ENCODE results near the gene CNPY3. TPM values are rescaled to one million over a fixed set of nuclear protein-coding genes. Genes with fewer than 3 reads are reported as not detected.
"Not testable (repeated sequence)": the region's sequence is repeated elsewhere in the genome, so short reads cannot be mapped to it uniquely, and the experiment has no call there.

Gene CNPY3
- polyA plus RNA-seq (ENCODE audit: insufficient read length in 4 of 4): 10 to 100 TPM; 59.5 to 71.6 (median 62.2) TPM

DNA sequence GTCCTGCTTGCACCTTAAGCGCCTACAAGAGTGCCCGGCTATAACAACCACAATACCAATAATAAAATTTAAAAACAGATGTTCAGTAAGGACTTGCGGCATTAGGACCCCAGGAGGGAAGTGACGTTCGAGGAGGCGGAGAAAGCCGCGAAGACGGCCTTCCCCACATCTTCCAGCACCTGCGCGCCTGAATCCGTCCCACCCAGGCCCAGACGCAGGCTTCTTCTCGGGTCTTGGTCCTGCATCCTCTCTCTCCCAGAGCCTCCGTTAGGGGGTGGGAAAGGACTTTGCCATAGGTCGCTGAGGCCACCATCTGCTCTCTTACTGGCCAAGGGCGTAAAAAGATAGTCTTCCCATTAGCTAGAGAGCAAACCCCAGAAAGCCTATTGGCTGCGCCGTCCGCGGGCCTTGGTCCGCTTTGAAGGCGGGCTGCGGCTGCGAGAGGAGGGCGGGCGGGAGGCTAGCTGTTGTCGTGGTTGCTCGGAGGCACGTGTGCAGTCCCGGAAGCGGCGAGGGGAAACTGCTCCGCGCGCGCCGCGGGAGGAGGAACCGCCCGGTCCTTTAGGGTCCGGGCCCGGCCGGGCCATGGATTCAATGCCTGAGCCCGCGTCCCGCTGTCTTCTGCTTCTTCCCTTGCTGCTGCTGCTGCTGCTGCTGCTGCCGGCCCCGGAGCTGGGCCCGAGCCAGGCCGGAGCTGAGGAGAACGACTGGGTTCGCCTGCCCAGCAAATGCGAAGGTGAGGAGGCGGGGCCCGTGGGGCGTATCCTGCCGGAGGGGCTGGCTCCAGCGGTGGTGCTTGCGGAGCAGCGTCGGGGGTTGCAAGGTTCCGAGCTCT is at the start of gene CNPY3:
Gene CNPY3 (plus strand): TSS at position 495 of the 835 bp plus-strand sequence. CDS start 91 bp downstream, at position 586.
- peak; percentile 88 to 93 (median 90) for DNase-seq (ENCODE audit: low read depth in 4 of 4, low spot score in 2 of 4)

GRCh38 chr6:42880240-42880817 is 49.0 kb upstream of the CNPY3 start:
- DNase-seq (ENCODE audit: low read depth in 4 of 4, low spot score in 2 of 4): not testable (repeated sequence)

DNA sequence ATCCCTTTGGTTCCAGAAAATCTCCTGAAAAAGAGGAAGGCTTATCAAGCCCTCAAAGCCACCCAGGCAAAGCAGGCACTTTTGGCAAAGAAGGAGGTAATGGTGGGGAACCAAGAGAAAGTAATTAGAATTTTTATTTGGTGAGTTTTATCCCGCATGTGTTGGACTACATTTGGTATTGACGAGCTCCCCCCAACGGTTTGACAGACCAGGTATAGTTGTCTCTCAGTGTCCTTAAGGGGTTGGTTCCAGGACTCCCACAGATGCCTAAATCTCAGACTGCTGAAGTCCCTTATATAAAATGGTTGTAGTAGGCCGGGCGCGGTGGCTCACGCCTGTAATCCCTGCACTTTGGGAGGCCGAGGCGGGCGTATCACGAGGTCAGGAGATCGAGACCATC is 48.4 kb upstream of the CNPY3 start:
- not testable (repeated sequence) for DNase-seq (ENCODE audit: low read depth in 4 of 4, low spot score in 2 of 4)

- no peak for DNase-seq (ENCODE audit: low read depth in 4 of 4, low spot score in 2 of 4)
These were observed 43.6 kb upstream of the CNPY3 start for GRCh38 chr6:42885702-42886101.

- not testable (repeated sequence) for DNase-seq (ENCODE audit: low read depth in 4 of 4, low spot score in 2 of 4)
These were observed 41.1 kb upstream of the CNPY3 start for GRCh38 chr6:42888201-42888600.

- DNase-seq (ENCODE audit: low read depth in 4 of 4, low spot score in 2 of 4): no peak
These were observed 39.5 kb upstream of the CNPY3 start for GRCh38 chr6:42889815-42890214.

DNA sequence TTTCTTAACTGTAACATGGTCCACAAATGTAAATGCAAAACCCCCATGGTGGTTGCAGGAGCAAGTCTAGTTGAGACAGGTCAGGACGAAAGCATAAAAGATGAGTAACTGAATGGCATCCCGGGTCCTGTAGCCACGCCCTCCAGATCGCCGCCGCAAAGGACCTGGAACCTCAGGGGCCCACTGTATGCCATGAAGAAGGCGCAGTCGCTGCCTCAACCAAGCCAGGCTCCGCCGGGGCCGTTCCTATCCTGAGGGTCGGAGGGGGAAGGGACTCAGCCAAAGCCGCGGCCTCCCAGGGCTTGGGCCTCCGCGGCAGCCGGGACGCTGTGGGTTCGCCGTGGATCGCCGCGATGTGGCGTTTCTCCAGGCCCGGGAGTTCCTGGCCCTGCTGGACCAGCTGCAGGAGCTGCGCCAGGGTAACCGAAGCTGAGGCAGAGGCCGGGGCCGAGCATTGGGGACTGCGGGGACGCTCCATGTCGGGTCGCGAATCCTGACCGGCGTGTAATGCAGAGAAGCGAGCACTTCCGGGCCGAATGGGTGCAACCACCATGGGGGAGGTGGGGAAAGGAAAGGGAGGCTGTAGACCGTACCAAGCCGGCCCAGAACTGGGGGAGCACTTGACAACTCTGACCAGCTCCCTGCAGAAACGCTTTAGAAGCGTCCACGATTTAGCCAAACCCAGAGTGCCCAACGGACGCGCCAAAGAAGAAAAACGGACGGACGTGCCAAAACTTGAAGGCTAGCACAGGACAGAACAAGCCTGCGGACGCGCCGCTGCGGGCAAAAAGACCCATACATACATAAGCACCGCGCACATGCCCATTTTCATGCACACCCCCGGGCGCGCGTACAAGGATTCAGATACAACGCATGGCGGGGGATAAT is 38.7 kb upstream of the CNPY3 start:
- DNase-seq (ENCODE audit: low read depth in 4 of 4, low spot score in 2 of 4): peak in 2 of 4 donors; percentile 90 to 92

GRCh38 chr6:42891199-42891722 is 38.0 kb upstream of the CNPY3 start:
- no peak for DNase-seq (ENCODE audit: low read depth in 4 of 4, low spot score in 2 of 4)

DNA sequence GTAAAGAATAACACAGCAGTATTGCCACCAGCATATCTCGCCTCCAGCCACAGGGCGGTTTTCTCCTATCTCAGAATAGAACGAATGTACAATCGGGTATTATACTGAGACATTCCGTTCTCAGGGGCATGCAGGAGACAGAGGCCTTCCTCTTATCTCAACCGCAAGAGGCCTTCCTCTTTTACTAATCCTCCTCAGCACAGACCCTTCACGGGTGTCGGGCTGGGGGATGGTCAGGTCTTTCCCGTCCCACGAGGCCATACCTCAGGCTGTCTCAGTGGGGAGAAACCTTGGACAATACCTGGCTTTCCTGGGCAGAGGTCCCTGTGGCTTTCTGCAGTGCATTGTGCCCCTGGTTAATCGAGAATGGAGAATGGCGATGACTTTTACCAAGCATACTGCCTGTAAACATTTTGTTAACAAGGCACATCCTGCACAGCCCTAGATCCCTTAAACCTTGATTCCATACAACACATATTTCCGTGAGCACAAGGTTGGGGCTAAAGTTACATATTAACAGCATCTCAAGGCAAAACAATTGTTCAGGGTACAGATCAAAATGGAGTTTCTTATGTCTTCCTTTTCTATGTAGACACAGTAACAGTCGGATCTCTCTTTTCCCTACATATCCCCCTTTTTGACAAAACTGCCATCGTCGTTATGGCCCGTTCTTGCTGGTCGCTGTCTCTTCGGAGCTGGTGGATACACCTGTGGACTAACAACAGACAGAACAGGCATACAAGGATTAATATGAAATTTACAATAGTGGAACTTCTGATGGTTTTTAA is 35.0 kb upstream of the CNPY3 start:
- not testable (repeated sequence) for DNase-seq (ENCODE audit: low read depth in 4 of 4, low spot score in 2 of 4)

- DNase-seq (ENCODE audit: low read depth in 4 of 4, low spot score in 2 of 4): no peak
These were observed 33.0 kb upstream of the CNPY3 start for GRCh38 chr6:42896178-42896719.

- no peak for DNase-seq (ENCODE audit: low read depth in 4 of 4, low spot score in 2 of 4)
These were observed 30.4 kb upstream of the CNPY3 start for GRCh38 chr6:42898891-42899361.

DNA sequence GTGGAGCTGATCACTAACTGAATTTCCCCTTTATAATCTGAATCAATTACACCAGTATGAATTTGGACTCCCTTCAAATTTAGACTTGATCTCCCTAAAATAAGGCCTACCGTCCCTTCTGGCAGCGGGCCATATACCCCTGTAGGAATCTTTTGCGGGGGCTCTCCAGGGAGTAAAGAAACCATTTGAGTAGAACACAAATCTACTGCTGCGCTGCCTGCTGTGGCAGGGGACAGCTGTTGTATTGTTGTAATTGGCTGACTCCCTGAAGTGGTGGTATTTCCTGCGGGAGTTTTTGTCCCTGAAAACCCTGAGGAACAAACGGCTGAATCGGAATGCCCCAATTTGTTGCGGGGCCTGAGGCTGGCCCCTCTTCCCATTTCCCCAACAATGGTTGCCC is 29.4 kb upstream of the CNPY3 start:
- no peak for DNase-seq (ENCODE audit: low read depth in 4 of 4, low spot score in 2 of 4)

GRCh38 chr6:42901538-42901957 is 27.7 kb upstream of the CNPY3 start:
- peak in 1 of 4 donors; percentile 78 for DNase-seq (ENCODE audit: low read depth in 4 of 4, low spot score in 2 of 4)

- DNase-seq (ENCODE audit: low read depth in 4 of 4, low spot score in 2 of 4): not testable (repeated sequence)
These were observed 26.6 kb upstream of the CNPY3 start for GRCh38 chr6:42902429-42903263.

GRCh38 chr6:42904467-42904866 is 24.8 kb upstream of the CNPY3 start:
- DNase-seq (ENCODE audit: low read depth in 4 of 4, low spot score in 2 of 4): no peak

DNA sequence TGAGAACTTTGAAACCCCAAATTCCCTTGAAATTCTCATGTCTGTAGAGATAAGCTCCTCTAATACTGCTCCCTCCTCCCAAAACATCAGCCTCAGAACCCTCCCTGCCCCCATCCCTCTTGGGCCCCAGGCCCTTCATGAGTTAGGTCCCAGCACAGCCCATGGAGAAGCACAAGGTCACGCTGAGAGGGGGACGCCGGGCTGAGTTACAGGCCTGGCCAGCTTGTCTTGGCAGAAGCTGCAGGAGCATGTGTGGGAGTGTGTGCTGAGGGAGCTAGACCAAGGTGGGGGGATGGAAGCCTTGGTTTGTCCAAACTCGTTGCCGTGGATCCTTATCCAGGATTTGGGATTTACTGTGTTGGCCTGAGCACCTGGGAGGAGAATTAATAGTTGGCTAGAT is 21.9 kb upstream of the CNPY3 start:
- DNase-seq (ENCODE audit: low read depth in 4 of 4, low spot score in 2 of 4): no peak

GRCh38 chr6:42909835-42910234 is 19.4 kb upstream of the CNPY3 start:
- DNase-seq (ENCODE audit: low read depth in 4 of 4, low spot score in 2 of 4): no peak

DNA sequence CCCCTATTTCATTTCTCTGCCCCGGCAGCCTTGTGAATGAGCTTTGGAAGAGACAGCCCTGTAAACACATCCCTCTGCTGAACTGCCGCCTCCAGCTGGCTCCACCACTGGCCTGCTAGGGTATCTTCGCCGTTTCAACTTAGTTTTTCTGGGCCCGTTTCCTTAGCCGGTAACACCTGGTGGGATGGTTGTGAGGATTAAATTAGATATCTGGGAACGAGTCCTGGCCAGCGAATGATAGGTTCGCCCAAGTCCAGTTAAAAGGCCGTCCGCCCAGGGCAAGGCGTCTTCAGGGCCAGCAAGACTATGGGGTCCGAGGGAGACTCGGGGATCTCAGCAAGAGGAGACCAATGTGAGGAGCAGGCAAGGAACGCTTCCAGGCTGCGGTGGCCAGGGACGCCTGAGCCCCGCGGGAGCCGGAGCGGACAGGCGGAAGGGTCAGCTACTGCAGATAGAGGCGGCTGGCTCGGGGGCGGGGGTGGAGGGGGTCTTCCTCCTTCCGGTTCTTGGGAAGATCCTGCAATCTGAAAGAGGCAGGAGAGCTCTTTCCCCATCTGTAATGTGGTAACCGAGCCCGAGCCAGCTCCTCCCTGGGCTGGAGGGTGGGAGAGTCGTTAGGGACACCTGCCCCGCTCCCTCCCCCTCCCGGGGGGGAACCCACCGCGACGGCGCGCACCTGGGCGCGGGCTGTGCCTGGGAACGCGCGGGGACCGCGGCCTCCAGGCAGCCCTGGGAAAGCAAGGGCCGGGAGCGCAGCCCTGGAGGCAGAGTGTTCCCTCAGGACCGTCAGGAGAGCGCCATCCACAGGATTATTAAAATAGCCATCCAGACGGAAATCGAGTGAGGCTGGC is 17.9 kb upstream of the CNPY3 start:
- DNase-seq (ENCODE audit: low read depth in 4 of 4, low spot score in 2 of 4): no peak
